SK-N-SH treated with all-trans-retinoic acid at 6 μM for 48 hours (cell line): ENCODE measurements around the gene CEP95.

Source experiments
- ARNTL ChIP-seq: fragments of 450-650 bp; formaldehyde crosslinking; IDR thresholded peaks from 2 replicates; pipeline ENCODE4 v1.5.0; 2020; ENCODE audit warnings: low read depth, mild to moderate bottlenecking, moderate library complexity, borderline replicate concordance
- GLIS3 ChIP-seq: fragments of 250-450 bp; sonication (Bioruptor Pico); IDR thresholded peaks from 2 replicates; pipeline ENCODE4 v1.5.0; 2020; ENCODE audit warnings: mild to moderate bottlenecking, moderate library complexity
- ISL1 ChIP-seq: fragments of 250-450 bp; sonication (Bioruptor Pico); IDR thresholded peaks from 2 replicates; pipeline ENCODE4 v2.1.2; 2022; ENCODE audit warnings: mild to moderate bottlenecking, moderate library complexity
- RARB ChIP-seq: fragments of 250-450 bp; sonication (Bioruptor Pico); IDR thresholded peaks from 2 replicates; pipeline ENCODE4 v1.8.0; 2021; ENCODE audit warnings: mild to moderate bottlenecking, moderate library complexity
- SNAI2 ChIP-seq: fragments of 250-450 bp; sonication (Bioruptor Pico); IDR thresholded peaks from 2 replicates; pipeline ENCODE4 v1.5.0; 2020; ENCODE audit warnings: mild to moderate bottlenecking, moderate library complexity
- ZC3H10 ChIP-seq: fragments of 250-450 bp; sonication (Bioruptor Pico); IDR thresholded peaks from 2 replicates; pipeline ENCODE4 v1.5.1; 2021; ENCODE audit warnings: mild to moderate bottlenecking, moderate library complexity
- ZFP3 ChIP-seq: fragments of 250-450 bp; sonication (Bioruptor Pico); IDR thresholded peaks from 2 replicates; pipeline ENCODE4 v1.5.0; 2020; ENCODE audit warnings: mild to moderate bottlenecking, moderate library complexity
- ZNF8 ChIP-seq: fragments of 450-650 bp; formaldehyde crosslinking; IDR thresholded peaks from 2 replicates; pipeline ENCODE4 v1.5.0; 2020; ENCODE audit warnings: mild to moderate bottlenecking, moderate library complexity
- TF ChIP-seq, protein P1 (sequence below): fragments of 250-450 bp; sonication (Bioruptor Pico); IDR thresholded peaks from 2 replicates; pipeline ENCODE4 v1.8.0; 2021; ENCODE audit warnings: low read depth, mild to moderate bottlenecking, moderate library complexity, borderline replicate concordance
- TF ChIP-seq, protein P2 (sequence below): fragments of 250-450 bp; sonication (Bioruptor Pico); IDR thresholded peaks from 2 replicates; pipeline ENCODE4 v1.5.1; 2020; ENCODE audit warnings: low read depth, mild to moderate bottlenecking, moderate library complexity
- TF ChIP-seq, protein P3 (sequence below): fragments of 250-450 bp; sonication (Bioruptor Pico); IDR thresholded peaks from 2 replicates; pipeline ENCODE4 v1.5.0; 2020; ENCODE audit warnings: mild to moderate bottlenecking, moderate library complexity
- TF ChIP-seq, protein P4 (sequence below): fragments of 250-450 bp; sonication (Bioruptor Pico); IDR thresholded peaks from 2 replicates; pipeline ENCODE4 v1.5.1; 2021; ENCODE audit warnings: mild to moderate bottlenecking, moderate library complexity
- TF ChIP-seq, protein P5 (sequence below): fragments of 250-450 bp; sonication (Bioruptor Pico); IDR thresholded peaks from 2 replicates; pipeline ENCODE4 v1.8.0; 2020; ENCODE audit warnings: mild to moderate bottlenecking, moderate library complexity, borderline replicate concordance

DNA sequence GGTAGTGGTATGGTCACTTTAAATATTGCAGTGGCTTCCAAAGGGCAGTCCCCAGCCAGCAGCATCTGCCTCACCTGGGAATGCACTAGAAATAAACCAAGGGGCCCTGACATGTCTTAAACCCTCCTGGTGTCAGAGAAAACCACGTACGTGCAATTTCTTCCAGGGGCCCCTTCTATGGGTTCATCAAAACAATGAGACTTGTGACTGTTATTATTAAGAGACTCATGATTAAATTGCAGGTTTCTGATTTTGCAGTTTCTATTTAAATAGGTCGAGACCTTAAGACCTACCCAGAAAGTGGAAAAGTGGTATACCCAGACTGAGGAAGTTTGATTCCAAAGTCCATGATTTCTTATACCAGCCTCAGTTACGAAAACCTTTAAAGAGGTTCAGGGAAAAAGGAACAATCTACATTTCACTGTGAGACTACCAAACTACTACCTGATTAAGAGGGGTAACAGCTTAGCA is 9.2 kb upstream of the CEP95 start:
- no peak; the same call in 1 of the 2 replicates for TF ChIP-seq SNAI2 (CRISPR knock-in tag)
- peak; percentile 21; the same call in 1 of the 2 replicates for TF ChIP-seq ZFP3 (CRISPR knock-in tag)
- peak; percentile 80; the same call in 1 of the 2 replicates for TF ChIP-seq GLIS3 (CRISPR knock-in tag)
- TF ChIP-seq, protein P1, sequence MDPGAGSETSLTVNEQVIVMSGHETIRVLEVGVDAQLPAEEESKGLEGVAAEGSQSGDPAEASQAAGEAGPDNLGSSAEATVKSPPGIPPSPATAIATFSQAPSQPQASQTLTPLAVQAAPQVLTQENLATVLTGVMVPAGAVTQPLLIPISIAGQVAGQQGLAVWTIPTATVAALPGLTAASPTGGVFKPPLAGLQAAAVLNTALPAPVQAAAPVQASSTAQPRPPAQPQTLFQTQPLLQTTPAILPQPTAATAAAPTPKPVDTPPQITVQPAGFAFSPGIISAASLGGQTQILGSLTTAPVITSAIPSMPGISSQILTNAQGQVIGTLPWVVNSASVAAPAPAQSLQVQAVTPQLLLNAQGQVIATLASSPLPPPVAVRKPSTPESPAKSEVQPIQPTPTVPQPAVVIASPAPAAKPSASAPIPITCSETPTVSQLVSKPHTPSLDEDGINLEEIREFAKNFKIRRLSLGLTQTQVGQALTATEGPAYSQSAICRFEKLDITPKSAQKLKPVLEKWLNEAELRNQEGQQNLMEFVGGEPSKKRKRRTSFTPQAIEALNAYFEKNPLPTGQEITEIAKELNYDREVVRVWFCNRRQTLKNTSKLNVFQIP, result no peak
- no peak for TF ChIP-seq ISL1
- TF ChIP-seq, protein P2, sequence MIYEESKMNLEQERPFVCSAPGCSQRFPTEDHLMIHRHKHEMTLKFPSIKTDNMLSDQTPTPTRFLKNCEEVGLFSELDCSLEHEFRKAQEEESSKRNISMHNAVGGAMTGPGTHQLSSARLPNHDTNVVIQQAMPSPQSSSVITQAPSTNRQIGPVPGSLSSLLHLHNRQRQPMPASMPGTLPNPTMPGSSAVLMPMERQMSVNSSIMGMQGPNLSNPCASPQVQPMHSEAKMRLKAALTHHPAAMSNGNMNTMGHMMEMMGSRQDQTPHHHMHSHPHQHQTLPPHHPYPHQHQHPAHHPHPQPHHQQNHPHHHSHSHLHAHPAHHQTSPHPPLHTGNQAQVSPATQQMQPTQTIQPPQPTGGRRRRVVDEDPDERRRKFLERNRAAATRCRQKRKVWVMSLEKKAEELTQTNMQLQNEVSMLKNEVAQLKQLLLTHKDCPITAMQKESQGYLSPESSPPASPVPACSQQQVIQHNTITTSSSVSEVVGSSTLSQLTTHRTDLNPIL (CRISPR knock-in tag), result no peak
- TF ChIP-seq ARNTL (CRISPR knock-in tag), result no peak
- TF ChIP-seq ZNF8, result no peak
- TF ChIP-seq ZC3H10, result no peak; the same call in 1 of the 2 replicates
- TF ChIP-seq, protein P3, sequence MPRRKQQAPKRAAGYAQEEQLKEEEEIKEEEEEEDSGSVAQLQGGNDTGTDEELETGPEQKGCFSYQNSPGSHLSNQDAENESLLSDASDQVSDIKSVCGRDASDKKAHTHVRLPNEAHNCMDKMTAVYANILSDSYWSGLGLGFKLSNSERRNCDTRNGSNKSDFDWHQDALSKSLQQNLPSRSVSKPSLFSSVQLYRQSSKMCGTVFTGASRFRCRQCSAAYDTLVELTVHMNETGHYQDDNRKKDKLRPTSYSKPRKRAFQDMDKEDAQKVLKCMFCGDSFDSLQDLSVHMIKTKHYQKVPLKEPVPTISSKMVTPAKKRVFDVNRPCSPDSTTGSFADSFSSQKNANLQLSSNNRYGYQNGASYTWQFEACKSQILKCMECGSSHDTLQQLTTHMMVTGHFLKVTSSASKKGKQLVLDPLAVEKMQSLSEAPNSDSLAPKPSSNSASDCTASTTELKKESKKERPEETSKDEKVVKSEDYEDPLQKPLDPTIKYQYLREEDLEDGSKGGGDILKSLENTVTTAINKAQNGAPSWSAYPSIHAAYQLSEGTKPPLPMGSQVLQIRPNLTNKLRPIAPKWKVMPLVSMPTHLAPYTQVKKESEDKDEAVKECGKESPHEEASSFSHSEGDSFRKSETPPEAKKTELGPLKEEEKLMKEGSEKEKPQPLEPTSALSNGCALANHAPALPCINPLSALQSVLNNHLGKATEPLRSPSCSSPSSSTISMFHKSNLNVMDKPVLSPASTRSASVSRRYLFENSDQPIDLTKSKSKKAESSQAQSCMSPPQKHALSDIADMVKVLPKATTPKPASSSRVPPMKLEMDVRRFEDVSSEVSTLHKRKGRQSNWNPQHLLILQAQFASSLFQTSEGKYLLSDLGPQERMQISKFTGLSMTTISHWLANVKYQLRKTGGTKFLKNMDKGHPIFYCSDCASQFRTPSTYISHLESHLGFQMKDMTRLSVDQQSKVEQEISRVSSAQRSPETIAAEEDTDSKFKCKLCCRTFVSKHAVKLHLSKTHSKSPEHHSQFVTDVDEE (CRISPR knock-in tag), result 0 out of 2 replicates have a peak, but pooled peaks have one; percentile 18
- TF ChIP-seq, protein P4, sequence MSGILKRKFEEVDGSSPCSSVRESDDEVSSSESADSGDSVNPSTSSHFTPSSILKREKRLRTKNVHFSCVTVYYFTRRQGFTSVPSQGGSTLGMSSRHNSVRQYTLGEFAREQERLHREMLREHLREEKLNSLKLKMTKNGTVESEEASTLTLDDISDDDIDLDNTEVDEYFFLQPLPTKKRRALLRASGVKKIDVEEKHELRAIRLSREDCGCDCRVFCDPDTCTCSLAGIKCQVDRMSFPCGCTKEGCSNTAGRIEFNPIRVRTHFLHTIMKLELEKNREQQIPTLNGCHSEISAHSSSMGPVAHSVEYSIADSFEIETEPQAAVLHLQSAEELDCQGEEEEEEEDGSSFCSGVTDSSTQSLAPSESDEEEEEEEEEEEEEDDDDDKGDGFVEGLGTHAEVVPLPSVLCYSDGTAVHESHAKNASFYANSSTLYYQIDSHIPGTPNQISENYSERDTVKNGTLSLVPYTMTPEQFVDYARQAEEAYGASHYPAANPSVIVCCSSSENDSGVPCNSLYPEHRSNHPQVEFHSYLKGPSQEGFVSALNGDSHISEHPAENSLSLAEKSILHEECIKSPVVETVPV (CRISPR knock-in tag), result no peak
- TF ChIP-seq RARB (CRISPR knock-in tag), result no peak; the same call in none of the 2 replicates
- TF ChIP-seq, protein P5, sequence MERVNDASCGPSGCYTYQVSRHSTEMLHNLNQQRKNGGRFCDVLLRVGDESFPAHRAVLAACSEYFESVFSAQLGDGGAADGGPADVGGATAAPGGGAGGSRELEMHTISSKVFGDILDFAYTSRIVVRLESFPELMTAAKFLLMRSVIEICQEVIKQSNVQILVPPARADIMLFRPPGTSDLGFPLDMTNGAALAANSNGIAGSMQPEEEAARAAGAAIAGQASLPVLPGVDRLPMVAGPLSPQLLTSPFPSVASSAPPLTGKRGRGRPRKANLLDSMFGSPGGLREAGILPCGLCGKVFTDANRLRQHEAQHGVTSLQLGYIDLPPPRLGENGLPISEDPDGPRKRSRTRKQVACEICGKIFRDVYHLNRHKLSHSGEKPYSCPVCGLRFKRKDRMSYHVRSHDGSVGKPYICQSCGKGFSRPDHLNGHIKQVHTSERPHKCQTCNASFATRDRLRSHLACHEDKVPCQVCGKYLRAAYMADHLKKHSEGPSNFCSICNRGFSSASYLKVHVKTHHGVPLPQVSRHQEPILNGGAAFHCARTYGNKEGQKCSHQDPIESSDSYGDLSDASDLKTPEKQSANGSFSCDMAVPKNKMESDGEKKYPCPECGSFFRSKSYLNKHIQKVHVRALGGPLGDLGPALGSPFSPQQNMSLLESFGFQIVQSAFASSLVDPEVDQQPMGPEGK, result no peak; the same call in 1 of the 2 replicates
